IPS-11a (cell line): ENCODE results near the gene ARMH3.

Source experiments
- H3K4me3 ChIP-seq: one replicate; pipeline ENCODE4 v1.5.1; 2013; ENCODE audit warnings: low read depth, low read length, control low read depth

Gene ARMH3

DNA sequence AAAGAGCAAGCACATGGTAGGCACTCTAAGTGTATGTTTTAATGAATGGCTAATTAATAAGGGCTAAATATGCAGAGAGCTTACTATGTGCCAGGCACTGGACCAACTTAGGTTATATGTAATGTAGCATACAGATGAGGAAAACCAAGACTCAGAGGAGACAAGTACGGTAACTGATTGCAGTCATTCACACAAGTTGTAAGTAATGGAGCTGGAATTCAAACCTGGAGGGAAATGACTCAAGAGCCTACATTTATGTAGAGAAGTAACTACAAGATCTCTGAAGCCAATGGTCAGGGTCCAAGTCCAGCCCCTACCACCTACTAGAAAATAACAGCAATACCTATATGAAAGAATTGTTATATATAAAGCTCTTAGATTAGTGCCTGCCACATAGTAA lies 115.1 kb downstream of the ARMH3 start:
- H3K4me3 ChIP-seq, result no peak overlapping the region

DNA sequence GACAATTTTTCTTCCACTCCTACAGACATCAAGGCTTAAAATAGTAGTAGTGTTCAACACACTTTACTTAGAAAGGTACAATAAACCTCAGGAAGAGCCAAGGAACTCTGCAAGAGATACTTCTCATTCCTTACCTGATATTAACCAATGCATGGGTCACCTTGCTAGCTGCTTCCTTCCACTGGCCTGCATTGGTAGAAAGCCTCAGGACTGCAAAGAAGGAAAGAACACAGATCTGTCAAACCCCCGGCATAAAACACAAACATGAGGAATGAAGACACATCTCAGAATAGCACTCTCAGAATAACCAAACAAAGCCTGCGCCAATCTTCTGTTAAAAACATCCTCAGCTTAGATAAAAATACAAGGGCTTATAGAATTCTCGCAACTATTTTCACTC lies 116.2 kb downstream of the ARMH3 start:
- H3K4me3 ChIP-seq, result no peak overlapping the region

DNA sequence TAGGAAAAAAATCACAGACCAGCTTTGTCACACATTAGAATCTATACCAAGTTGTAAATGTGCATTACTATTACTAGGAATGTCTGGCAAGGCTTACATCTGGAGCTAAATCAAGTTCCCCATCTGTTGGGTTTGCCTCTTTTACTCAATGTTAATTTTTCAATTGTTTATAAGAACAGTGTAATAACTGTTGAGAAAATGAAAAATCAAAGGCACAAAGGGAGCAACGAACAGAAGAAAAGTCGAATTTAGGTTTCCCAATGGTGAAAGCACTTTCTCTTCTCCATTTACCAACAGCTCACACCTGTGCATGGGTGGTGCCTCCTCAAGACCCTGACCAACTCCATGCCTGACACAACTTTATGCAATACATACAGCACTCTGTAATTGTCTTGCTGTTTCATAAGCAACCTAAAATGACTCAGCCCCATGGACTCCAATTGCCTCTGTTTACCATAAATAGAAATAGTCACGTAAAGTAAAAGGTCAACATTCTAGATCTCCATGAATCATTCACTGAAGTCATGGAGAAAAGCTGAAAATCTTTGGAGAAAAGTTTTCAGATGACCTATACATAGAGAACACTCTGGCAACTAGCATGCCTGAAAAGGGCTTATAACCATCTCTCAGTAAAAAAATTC lies 116.8 kb downstream of the ARMH3 start:
- H3K4me3 ChIP-seq, result no peak overlapping the region

DNA sequence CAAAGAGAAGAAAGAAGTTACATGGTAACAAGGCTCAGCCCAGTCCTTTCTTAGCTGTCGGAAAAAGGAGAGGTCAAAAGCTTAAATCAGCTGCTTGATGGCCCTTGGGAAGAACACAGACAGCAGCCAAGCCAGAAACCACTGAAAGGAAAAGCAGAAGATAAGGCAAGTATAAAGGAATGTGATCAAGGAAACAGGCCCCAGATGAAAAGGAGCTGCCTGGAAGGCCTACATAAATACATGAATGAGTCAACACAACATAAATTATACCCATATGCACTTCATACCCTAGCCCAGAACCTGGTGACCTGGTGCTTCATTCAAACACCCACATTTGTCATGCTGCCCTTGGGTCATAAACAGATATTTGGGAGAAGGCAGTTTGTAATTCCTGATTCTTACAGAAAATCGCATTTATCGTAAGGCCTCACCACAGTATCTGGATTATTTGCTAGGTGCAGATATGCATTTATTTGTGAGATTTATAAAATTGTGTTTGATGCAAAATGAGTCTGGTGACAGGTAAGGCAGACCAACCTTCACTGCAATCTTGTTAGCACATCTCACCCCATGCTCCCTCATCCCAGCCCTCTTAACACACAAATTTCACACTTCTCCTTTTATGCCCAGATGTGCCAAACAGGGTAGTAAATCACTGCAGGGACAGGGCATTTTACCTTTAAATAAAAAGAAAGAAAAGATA lies 117.5 kb downstream of the ARMH3 start:
- no peak overlapping the region for H3K4me3 ChIP-seq

GRCh38 chr10:101935431-101935830 lies 120.5 kb downstream of the ARMH3 start:
- H3K4me3 ChIP-seq, result no peak overlapping the region

DNA sequence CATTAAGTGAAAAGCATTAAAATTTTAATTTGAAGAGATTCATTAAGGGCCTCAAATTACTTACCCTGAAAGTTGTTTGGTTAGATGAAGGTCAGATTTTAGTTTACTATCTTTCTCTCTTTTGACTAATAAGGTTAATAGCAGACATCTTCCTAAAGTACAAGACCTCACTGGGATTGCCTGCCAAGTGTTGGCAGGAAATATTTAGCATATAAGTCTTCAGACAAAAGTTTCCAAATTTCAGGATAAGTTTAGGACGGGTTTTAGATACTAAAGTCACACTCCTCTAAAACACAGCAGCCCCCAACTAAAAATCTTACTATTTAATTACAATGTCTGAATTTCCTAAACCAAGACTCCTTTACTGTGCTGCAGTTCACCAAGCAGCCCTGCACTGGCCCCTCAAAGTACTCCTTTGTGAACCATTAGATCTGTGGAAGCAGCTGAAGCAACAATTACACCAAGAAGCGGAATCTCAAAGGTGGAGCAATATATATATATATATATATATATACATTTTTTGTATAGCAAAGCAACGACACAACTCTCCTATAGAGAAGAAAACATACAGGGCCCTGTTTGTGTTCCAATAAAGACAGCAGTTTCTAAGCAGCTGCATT lies 121.2 kb downstream of the ARMH3 start:
- H3K4me3 ChIP-seq, result no peak overlapping the region

- no peak overlapping the region for H3K4me3 ChIP-seq
Measured at GRCh38 chr10:101933976-101934375, 122.0 kb downstream of the ARMH3 start.

DNA sequence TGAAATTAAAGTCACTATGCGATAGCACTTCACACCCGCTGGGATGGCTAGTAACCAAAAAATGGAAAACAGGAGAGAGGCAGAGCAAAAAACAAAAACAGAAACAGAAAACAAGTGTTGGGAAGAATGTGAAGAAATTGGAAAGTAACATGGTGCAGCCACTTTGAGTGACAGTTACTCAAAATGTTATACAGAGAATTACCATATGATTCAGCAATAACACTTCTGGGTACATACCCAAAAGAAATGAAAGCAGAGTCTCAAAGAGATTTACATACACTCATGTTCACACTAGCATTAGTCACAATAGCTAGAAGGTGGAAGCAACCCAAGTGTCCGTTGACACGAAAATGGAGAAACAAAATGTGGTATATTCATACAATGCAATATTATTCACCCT lies 123.8 kb downstream of the ARMH3 start:
- H3K4me3 ChIP-seq, result no peak overlapping the region

GRCh38 chr10:101925027-101925426 lies 130.9 kb downstream of the ARMH3 start:
- H3K4me3 ChIP-seq, result no peak overlapping the region

GRCh38 chr10:101923256-101923655 lies 132.7 kb downstream of the ARMH3 start:
- H3K4me3 ChIP-seq, result no peak overlapping the region

DNA sequence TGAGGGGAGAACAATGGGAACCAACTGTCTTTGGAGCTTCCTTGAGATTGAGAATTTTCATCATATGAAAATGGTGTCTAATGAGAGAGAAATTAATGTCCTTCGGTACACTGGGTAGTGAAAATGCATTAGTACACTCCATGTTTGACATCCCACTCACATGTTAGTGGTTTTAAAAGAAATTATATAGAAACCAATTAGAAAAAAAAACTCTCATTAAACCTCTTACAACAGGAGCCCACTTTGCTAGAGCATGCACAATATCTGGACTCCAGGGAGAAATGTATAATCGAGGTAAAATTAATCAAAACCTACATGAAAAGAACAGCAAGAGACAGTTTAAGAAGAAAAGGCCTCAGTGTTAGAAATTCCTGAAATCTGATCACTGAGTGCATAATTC lies 133.1 kb downstream of the ARMH3 start:
- no peak overlapping the region for H3K4me3 ChIP-seq

DNA sequence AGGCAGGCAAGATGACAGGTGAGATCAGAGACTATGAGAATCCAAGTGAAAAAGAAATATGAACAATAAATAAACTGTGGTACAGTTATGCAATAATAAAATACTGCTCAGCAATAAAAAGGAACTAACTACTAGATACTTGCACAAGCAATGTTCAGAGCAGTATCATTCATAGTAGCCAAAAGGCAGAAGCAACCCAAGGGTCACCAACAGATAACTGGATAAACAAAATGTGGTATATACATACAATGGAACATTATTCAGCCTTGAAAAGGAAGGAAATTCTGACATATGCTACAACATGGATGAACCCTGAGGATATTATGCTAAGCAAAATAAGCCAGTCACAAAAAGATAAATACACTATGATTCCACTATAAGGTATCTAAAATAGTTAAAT lies 135.4 kb downstream of the ARMH3 start:
- H3K4me3 ChIP-seq, result no peak overlapping the region

DNA sequence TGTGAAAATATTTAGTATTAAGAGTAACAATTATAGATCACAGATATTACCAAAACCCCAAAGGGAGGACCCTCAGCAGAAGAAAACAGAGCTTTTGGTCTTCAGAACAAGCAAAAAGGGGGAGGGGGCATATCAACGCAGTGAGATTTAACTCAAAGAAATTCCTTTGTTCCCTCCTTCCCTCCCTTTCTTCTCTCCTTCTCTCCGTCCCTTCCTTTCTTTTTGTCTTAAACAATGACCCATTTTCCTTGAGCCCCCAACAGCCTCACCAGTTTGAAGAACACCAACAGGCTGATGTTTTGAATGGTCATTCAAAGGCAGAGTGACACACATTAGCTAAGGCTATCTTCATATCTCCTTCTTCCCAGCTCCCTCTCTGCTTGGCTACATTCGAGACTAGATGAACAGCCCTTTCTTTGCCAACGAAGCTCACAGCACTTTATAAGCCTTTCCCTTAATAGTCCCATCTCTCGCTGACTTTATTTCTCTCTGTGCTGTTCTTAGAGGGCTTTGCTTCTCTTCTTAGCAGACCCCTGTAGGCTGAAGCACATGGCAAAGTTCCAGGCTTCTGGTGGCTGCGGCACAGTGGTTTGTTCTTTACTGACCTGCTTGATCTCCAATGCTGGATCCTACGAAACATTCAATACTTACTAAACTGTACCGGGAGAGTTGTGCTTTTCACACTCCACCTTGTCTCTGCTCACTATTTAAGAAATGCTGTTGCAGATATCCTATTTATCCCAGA lies 136.8 kb downstream of the ARMH3 start:
- no peak overlapping the region for H3K4me3 ChIP-seq

- H3K4me3 ChIP-seq, result no peak overlapping the region
Measured at GRCh38 chr10:101912561-101913179, 143.3 kb downstream of the ARMH3 start.

- no peak overlapping the region for H3K4me3 ChIP-seq
Measured at GRCh38 chr10:101906586-101907183, 149.3 kb downstream of the ARMH3 start.

GRCh38 chr10:101905251-101905650 lies 150.7 kb downstream of the ARMH3 start:
- no peak overlapping the region for H3K4me3 ChIP-seq

DNA sequence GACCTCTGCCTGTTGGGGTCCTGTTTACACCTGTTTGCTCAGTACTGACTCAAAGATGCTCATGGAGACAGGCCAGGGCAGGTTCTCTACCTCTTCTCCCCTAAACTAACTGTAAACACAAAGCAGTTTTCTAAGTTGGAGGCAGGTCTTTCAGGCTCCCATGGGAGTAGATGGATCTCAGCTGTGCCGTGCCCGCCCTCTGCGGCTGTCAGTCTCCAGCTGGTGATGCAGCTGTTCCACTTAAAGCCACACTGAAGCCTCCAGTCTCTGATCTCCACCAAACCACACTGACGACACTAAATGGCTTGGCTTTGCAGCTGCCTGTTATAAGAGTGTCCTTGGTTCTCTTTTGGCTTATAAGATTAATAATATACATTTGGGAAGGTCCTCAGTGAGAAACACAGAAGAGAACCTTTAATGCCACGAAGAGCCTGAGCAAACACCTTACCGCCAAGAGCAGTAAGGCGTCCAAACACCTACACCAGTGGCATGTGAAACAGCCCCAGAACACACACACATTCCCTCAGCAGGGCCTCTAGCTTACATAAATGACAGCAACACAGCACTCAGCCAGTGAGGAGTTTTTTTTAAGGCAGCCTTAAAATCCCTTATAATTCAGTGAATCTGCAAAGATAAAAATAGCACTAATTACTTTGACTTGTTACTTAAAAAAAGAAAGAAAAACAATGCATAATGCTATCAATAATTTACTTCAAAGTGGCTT lies 152.0 kb downstream of the ARMH3 start:
- H3K4me3 ChIP-seq, result no peak overlapping the region

DNA sequence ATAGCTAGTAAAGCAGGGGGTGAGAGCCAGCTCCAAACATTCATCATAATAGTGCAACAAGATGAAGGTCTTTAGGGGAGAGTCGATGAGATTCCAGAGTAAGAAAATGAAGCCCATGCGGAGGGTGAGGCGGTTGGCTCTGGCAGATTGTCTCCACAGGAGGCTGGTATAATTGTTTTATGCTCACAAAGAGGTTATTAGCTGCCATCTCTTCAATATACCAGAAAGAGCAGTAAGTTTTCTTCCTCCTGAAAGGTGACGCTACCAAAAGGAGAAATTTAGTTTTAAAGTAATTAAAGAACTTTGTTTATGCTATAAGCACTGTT lies 153.2 kb downstream of the ARMH3 start:
- no peak overlapping the region for H3K4me3 ChIP-seq

DNA sequence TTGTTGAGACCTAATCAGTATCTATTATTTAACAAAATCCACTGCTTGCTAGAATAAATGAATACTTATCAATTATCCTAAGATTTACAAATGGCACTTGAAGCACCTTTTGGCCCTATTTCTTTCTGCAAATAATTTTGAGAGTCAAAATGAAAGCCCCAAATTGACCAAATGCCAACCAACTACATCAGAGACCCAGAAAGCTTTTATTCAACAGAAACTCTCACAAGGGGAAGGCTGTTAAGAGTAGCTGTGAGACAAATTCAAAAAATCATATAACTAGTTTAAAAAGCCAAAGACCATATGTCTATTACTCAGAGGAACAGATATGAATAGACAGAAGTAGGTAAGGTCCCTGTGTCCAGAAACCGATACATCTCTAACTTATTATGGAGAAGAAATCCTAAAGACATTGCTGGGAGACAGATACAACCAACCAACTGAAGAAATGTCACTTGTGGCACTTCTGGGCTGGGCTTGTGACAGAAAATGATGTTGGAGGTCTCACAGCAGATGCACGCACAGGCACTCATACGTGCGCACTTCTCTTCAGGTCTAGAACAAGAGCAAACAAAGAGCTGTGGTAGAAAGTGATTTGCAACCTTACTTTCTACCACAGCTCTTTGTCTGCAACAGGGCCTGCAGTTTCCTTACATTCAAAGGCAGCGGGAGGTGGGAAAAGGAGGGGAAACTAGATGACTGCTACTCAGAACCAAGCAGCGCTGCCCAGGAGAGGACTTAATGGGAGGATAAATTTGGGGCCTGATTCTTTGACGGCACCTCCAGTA lies 153.7 kb downstream of the ARMH3 start:
- no peak overlapping the region for H3K4me3 ChIP-seq

- no peak overlapping the region for H3K4me3 ChIP-seq
Measured at GRCh38 chr10:101901340-101901739, 154.6 kb downstream of the ARMH3 start.
